Measurements from ENCODE around the gene CELSR1. TPM values are rescaled to one million over a fixed set of nuclear protein-coding genes. Genes with fewer than 3 reads are reported as not detected.
A peak's percentile ranks its signal among the peaks of the same experiment; 100 is the strongest.

Gene CELSR1
- total RNA-seq, 1 experiment from 2014 or later = 14.2 TPM

DNA sequence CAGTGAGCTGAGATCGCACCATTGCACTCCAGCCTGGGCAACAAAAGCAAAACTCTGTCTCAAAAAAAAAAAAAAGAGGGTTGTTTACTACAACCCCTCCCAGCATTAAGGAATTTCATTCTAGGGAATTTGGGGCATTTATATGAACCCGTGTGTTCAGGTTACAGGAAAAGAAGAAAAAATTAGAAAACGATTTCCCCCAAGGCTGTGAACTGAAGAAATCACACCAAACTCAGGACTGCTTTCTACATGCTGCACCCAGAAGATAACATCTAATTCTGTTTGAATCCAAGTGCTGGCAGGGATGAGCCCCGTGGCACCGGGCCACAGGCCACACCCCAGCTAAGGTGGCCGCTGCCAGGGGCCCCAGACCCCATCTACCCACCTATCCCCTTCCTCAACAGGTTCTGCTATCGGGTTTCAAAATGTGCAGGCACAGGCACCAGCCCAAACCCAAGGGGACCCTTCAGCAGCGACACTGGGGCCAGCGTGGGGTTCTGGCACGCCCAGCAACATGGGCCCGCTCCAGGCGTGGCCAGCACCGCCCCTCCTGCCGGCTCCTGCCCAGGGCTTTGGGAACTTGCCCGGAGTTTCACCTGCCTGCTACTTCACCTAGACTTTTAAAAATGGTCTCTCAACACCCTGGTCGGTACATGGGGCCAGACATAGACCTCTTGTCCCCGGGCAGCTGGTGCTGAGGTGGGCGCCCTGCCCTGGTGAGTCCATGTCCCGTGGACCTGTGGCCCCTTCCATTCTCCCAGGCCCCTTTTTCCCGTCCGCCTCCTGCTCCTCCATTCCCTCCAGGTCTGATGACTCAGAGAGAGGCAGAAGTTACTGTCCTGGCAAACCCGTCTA is 11.8 kb downstream of the CELSR1 start:
- no peaks in the 10 kb centered on the region for H3F3A ChIP-seq (ENCODE audit: low read length, unreplicated experiment)
- ChIA-PET CTCF (no interaction called here), POLR2A (ENCODE audit: unreplicated experiment) (no interaction called here)
- no peaks in the 10 kb centered on the region for H3K27me3 ChIP-seq (ENCODE audit: low read length)
- ATAC-seq = peak; percentile 29
- peak overlapping the region; percentile 83 for H2AFZ ChIP-seq (ENCODE audit: low read length)
- peak overlapping the region; percentile 88 for H3K4me2 ChIP-seq (ENCODE audit: low read length)
- peak overlapping the region; percentile 65 for H3K9ac ChIP-seq (ENCODE audit: low read length)
- no peaks in the 10 kb centered on the region for H4K20me1 ChIP-seq (ENCODE audit: low read length)
- peak overlapping the region; percentile 83 for H3K27ac ChIP-seq (ENCODE audit: low read length)
- peaks cover 31% of the 10 kb centered on the region for H3K4me1 ChIP-seq (ENCODE audit: insufficient read depth, low read length)
- no TSS peak for BruUV-seq (replicated peaks)
- H3K4me3 ChIP-seq (ENCODE audit: low read length) = peak overlapping the region; percentile 46; the same call in 1 of the 2 replicates
- no peaks in the 10 kb centered on the region for H3K36me3 ChIP-seq (ENCODE audit: low read depth, low read length)
- peaks cover 44% of the 10 kb centered on the region for H3K79me2 ChIP-seq (ENCODE audit: low read length)
- no peaks in the 10 kb centered on the region for H3K9me3 ChIP-seq (ENCODE audit: low read length)
- intact Hi-C loops (cut with micrococcal nuclease) = no loop called here
- TF ChIP-seq EZH2phosphoT487 (IDR thresholded peaks at IDR 0.05; ENCODE audit: borderline replicate concordance, low read length) (no peak), EZH2 (IDR thresholded peaks at IDR 0.05; ENCODE audit: low read length, unreplicated experiment) (no peak), CTCF (conservative IDR thresholded peaks at IDR 0.05; ENCODE audit: low read depth, low read length) (no peak)
- DNase-seq = peak; percentile 59
- no peaks in the 10 kb centered on the region for H3K9me2 ChIP-seq (replicated peaks; ENCODE audit: low read length)

- Histone ChIP-seq H2AFZ (ENCODE audit: low read length) (no peak overlapping the region), H3K79me2 (ENCODE audit: low read length) (peaks cover 32% of the 10 kb centered on the region), H3K9ac (ENCODE audit: low read length) (no peak overlapping the region), H3K9me2 (replicated peaks; ENCODE audit: low read length) (no peaks in the 10 kb centered on the region), H3F3A (ENCODE audit: low read length, unreplicated experiment) (no peaks in the 10 kb centered on the region), H4K20me1 (ENCODE audit: low read length) (no peaks in the 10 kb centered on the region), H3K4me3 (ENCODE audit: low read length) (no peak overlapping the region), H3K27me3 (ENCODE audit: low read length) (no peaks in the 10 kb centered on the region), H3K36me3 (ENCODE audit: low read depth, low read length) (no peaks in the 10 kb centered on the region), H3K27ac (ENCODE audit: low read length) (no peak overlapping the region), H3K4me2 (ENCODE audit: low read length) (no peak overlapping the region), H3K4me1 (ENCODE audit: insufficient read depth, low read length) (peaks cover 29% of the 10 kb centered on the region), H3K9me3 (ENCODE audit: low read length) (no peaks in the 10 kb centered on the region)
- ChIA-PET CTCF (no interaction called here), POLR2A (ENCODE audit: unreplicated experiment) (no interaction called here)
- no peak for DNase-seq
- intact Hi-C loops (cut with micrococcal nuclease) = no loop called here
- no TSS peak for BruUV-seq (replicated peaks)
- no peak for TF ChIP-seq EZH2 (IDR thresholded peaks at IDR 0.05; ENCODE audit: low read length, unreplicated experiment)
- no peak for TF ChIP-seq EZH2phosphoT487 (IDR thresholded peaks at IDR 0.05; ENCODE audit: borderline replicate concordance, low read length)
- TF ChIP-seq CTCF (conservative IDR thresholded peaks at IDR 0.05; ENCODE audit: low read depth, low read length) = no peak
- no peak for ATAC-seq
These were observed 13.1 kb downstream of the CELSR1 start for GRCh38 chr22:46524203-46524740.

DNA sequence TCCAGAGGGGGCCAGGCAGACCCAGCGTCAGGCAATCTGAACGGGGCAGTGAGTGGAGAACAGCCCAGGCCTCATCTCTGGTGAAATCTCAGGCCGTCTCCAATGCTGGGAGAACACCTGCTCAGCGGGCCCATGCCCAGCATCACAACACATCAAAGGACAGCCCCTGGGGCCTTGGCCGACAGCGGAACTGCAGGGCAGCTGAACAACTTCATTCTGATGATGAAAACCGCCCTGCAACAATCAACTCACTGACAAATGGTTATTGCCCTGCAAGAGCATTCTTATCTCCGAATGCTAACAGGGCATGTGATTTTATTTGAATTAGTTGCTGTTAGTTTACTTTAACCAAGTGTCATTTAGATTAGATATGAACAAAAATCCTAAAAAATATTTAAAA is 14.6 kb downstream of the CELSR1 start:
- Histone ChIP-seq H3K9me2 (replicated peaks; ENCODE audit: low read length) (no peaks in the 10 kb centered on the region), H3K4me3 (ENCODE audit: low read length) (no peak overlapping the region), H3K79me2 (ENCODE audit: low read length) (peaks cover 30% of the 10 kb centered on the region), H3K9ac (ENCODE audit: low read length) (no peak overlapping the region), H3F3A (ENCODE audit: low read length, unreplicated experiment) (no peaks in the 10 kb centered on the region), H3K27ac (ENCODE audit: low read length) (no peak overlapping the region), H3K9me3 (ENCODE audit: low read length) (no peaks in the 10 kb centered on the region), H3K4me2 (ENCODE audit: low read length) (no peak overlapping the region), H3K36me3 (ENCODE audit: low read depth, low read length) (no peaks in the 10 kb centered on the region), H3K4me1 (ENCODE audit: insufficient read depth, low read length) (peaks cover 26% of the 10 kb centered on the region), H3K27me3 (ENCODE audit: low read length) (no peaks in the 10 kb centered on the region), H4K20me1 (ENCODE audit: low read length) (no peaks in the 10 kb centered on the region), H2AFZ (ENCODE audit: low read length) (no peak overlapping the region)
- CTCF ChIA-PET = no interaction called here
- TF ChIP-seq EZH2 (IDR thresholded peaks at IDR 0.05; ENCODE audit: low read length, unreplicated experiment) (no peak), CTCF (conservative IDR thresholded peaks at IDR 0.05; ENCODE audit: low read depth, low read length) (no peak)
- POLR2A ChIA-PET (ENCODE audit: unreplicated experiment) = no interaction called here
- no peak for DNase-seq
- intact Hi-C loops (cut with micrococcal nuclease) = no loop called here
- no peak for ATAC-seq
- no TSS peak for BruUV-seq (replicated peaks)

Data from PC-3 (cell line).